Measurements from ENCODE around the gene PVRIG. TPM values are rescaled to one million over a fixed set of nuclear protein-coding genes. Genes with fewer than 3 reads are reported as not detected.
"Not testable (repeated sequence)": the region's sequence is repeated elsewhere in the genome, so short reads cannot be mapped to it uniquely, and the experiment has no call there.

PVRIG gene
- total RNA-seq, 1 donor from 2014 or later: not detected

DNA sequence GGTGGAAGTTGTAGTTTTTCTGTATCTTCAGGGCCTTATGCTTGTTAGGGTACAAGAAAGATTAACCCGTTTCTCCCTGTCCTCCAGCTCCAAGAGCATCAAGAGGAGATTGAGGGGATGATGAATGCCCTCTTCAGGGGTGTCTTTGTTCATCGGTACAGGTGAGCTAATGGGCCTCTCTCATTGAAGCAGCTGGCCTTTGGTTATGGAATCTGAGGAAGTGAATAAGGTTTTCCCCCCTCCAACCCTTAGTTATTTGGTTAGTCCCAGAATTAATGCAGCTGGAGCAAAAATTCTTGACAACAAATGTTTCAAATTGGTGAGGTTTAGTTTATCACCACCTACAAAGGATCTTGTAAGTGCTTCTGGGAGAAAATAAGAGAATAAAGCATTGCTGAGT lies 24.5 kb upstream of the PVRIG start:
- H3K27ac Mint-ChIP-seq: no peak overlapping the region
- H3K4me3 Mint-ChIP-seq (ENCODE audit: low read depth): no peak overlapping the region
- no peak for TF ChIP-seq CTCF (IDR thresholded peaks at IDR 0.05; ENCODE audit: unreplicated experiment)
- no peak for DNase-seq (ENCODE audit: low spot score, unreplicated experiment)
- H3K36me3 Mint-ChIP-seq (ENCODE audit: insufficient read depth): no peaks in the 10 kb centered on the region
- H3K9me3 Mint-ChIP-seq (ENCODE audit: low read depth): no peaks in the 10 kb centered on the region
- peaks cover 32% of the 10 kb centered on the region for H3K27me3 Mint-ChIP-seq
- no peaks in the 10 kb centered on the region for H3K4me1 Mint-ChIP-seq (ENCODE audit: low read depth)

DNA sequence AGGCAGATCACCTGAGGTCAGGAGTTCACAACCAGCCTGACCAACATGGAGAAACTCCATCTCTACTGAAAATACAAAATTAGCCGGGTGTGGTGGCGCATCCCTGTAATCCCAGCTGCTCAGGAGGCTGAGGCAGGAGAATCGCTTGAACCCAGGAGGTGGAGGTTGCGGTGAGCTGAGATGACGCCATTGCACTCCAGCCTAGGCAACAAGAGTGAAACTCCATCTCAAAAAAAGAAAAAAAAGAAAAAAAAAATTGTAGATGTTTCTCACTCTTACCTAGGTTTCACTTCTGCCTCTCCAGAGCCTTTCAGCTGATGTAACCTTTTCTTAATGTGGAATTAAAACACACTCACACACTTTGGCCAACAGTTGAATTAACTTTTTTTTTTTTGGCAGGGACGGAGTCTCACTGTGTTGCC lies 23.8 kb upstream of the PVRIG start:
- peaks cover 39% of the 10 kb centered on the region for H3K27me3 Mint-ChIP-seq
- not testable (repeated sequence) for H3K36me3 Mint-ChIP-seq (ENCODE audit: insufficient read depth)

GRCh38 chr7:100198266-100198665 lies 21.5 kb upstream of the PVRIG start:
- no peak for TF ChIP-seq CTCF (IDR thresholded peaks at IDR 0.05; ENCODE audit: unreplicated experiment)
- H3K4me3 Mint-ChIP-seq (ENCODE audit: low read depth): no peak overlapping the region
- H3K4me1 Mint-ChIP-seq (ENCODE audit: low read depth): peaks cover 6% of the 10 kb centered on the region
- no peak for DNase-seq (ENCODE audit: low spot score, unreplicated experiment)
- H3K27ac Mint-ChIP-seq: no peak overlapping the region
- H3K36me3 Mint-ChIP-seq (ENCODE audit: insufficient read depth): no peaks in the 10 kb centered on the region
- H3K27me3 Mint-ChIP-seq: peaks cover 43% of the 10 kb centered on the region
- no peaks in the 10 kb centered on the region for H3K9me3 Mint-ChIP-seq (ENCODE audit: low read depth)

More for the DNA sequence above, 23.8 kb upstream of the PVRIG start:
- H3K4me3 Mint-ChIP-seq (ENCODE audit: low read depth); H3K9me3 Mint-ChIP-seq (ENCODE audit: low read depth); H3K27ac Mint-ChIP-seq; H3K4me1 Mint-ChIP-seq (ENCODE audit: low read depth); DNase-seq (ENCODE audit: low spot score, unreplicated experiment): not testable (repeated sequence)

DNA sequence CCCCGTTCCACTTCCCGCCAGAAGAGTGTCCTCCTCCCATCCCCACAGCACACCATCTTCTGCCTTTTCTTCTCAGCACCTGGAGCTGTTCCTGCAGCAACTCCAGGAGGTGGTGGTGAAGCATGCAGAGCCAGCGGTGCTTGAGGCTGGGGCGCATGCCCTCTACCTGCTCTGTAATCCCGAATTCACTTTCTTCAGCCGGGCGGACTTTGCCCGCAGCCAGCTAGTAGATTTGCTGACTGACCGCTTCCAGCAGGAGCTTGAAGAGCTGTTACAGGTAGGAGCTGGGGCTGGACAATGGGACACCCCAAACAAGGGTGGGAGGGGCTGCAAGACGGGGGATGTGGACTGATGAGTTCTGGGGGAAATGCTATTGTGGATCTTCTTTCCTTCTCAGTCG lies 19.1 kb upstream of the PVRIG start:
- Mint-ChIP-seq H3K27ac (no peak overlapping the region), H3K27me3 (peaks cover 51% of the 10 kb centered on the region), H3K36me3 (ENCODE audit: insufficient read depth) (peaks cover 2% of the 10 kb centered on the region), H3K9me3 (ENCODE audit: low read depth) (no peaks in the 10 kb centered on the region), H3K4me1 (ENCODE audit: low read depth) (peaks cover 12% of the 10 kb centered on the region), H3K4me3 (ENCODE audit: low read depth) (no peak overlapping the region)
- TF ChIP-seq CTCF (IDR thresholded peaks at IDR 0.05; ENCODE audit: unreplicated experiment): no peak
- DNase-seq (ENCODE audit: low spot score, unreplicated experiment): no peak

GRCh38 chr7:100204454-100204853 lies 15.3 kb upstream of the PVRIG start:
- Mint-ChIP-seq H3K27me3 (peaks cover 37% of the 10 kb centered on the region), H3K27ac (no peak overlapping the region)
- TF ChIP-seq CTCF (IDR thresholded peaks at IDR 0.05; ENCODE audit: unreplicated experiment): no peak

GRCh38 chr7:100208911-100209408 lies 10.8 kb upstream of the PVRIG start:
- Mint-ChIP-seq H3K36me3 (ENCODE audit: insufficient read depth) (peaks cover 3% of the 10 kb centered on the region), H3K27ac (peak overlapping the region; percentile 15), H3K9me3 (ENCODE audit: low read depth) (no peaks in the 10 kb centered on the region), H3K27me3 (peaks cover 17% of the 10 kb centered on the region), H3K4me1 (ENCODE audit: low read depth) (peaks cover 17% of the 10 kb centered on the region), H3K4me3 (ENCODE audit: low read depth) (no peak overlapping the region)
- no peak for TF ChIP-seq CTCF (IDR thresholded peaks at IDR 0.05; ENCODE audit: unreplicated experiment)
- DNase-seq (ENCODE audit: low spot score, unreplicated experiment): no peak

More at GRCh38 chr7:100204454-100204853, 15.3 kb upstream of the PVRIG start:
- H3K9me3 Mint-ChIP-seq (ENCODE audit: low read depth): no peaks in the 10 kb centered on the region
- no peak overlapping the region for H3K4me3 Mint-ChIP-seq (ENCODE audit: low read depth)
- H3K4me1 Mint-ChIP-seq (ENCODE audit: low read depth): peaks cover 21% of the 10 kb centered on the region
- H3K36me3 Mint-ChIP-seq (ENCODE audit: insufficient read depth): peaks cover 2% of the 10 kb centered on the region
- DNase-seq (ENCODE audit: low spot score, unreplicated experiment): no peak

Data from progenitor cell of endocrine pancreas (in vitro differentiated cells).